IPS-NIHi7 (cell line): ENCODE measurements around the gene SNORC.

Source experiments
- DNase-seq: peaks from one replicate; pipeline ENCODE4 v3.0.0; 2012; ENCODE audit warnings: mixed read lengths; ENCODE audit errors: extremely low spot score

The SNORC gene

DNA sequence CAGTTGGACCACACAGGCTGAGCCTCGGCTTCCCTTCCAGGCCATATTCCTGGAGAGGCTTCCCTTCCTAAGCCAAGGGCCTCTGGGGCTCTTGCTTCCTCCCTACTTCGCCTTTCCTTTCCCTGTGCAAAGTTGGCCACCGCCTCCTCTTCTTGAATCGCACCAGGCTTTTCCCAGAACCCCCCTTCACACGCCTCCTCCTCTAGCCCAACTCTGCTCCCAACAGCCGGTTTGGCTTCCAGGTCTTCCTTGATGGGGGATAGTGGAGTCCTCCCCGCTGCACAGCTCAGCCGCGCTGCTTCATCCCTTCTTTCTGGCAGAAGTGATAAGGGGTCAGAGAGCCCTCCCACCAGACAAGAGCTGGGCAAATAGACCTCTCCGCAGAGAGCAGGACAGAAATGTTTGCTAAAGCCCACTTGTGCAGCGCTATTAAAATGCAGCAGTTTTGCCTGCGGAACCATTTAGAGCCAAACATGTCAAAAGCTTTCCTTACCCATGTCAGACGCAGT, 56.4 kb downstream of the SNORC start:
- peak; percentile 40 for DNase-seq

DNA sequence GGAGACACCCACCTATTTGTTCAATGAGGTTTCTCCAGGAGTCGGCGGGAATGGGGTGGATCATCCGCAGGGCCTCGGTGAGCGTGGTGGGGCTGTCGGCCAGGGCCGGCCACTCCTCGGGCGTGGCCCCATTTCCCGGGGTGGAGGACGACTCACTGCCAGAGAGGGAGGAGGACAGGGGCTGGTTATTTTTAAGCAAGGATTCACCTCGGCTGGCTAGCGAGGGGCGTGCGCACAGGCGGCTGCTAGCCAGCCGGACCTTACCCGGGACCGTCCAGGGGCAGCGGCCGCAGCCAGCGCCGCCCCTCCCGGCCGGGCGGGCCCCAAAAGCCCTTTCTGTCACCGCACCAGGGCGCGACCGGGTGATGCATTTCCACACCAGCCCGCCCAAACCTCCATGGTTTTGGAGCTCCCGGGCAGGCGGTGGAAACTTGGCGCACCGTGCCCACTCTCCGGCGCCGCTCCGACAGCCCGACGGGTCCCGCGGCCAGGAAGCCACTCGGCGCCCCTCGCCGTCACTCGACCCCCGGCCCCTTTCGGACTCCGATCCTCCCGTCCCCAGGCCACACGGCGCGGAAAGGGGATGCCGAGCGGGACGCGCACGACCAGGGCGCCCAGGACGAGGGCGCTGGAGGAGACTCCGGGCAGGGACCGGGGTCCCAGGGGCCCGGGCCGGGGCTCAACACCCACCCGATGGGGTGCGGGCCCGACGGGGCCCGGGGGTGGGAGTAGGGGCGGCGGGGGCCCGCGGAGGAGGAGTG, 57.1 kb downstream of the SNORC start:
- peak; percentile 24 for DNase-seq

DNA sequence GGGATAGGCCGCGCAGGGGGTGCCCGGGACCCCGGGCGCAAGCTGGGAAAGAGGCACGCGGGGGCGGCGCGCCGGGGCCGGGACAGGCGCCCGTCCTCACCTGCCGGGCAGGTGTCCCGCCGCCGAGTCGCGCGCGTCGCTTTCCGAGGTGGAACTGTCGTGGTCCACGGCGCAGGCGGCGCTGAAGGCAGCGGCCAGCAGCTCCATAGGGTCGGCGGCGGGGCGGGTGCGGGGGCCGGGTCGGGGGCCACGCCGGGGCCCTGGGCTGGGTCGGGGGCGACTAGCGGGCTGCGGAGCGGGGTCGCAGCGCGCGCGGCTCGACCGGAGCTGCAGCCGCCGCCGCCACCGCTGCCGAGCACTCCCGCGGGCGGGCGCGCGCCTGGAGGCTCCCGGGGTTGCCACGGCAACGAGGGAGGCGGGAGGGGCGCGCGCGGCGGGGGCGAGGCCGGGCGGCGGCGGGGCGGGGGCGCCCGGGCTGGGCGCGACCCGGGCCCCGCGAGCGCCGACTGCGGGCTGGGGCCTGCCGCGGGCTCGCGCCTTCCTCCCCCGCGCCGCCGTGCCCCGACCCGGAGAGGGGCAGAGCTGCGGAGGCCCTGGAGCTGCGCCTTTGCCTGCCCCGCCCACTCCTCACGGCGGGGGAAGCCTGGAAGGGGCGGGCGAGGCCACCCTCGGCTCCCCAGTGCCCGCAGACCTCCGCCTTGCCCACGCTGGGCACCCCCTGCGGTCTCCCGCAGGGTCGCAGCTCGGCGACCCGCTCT, 57.9 kb downstream of the SNORC start:
- DNase-seq: peak; percentile 70
